ENCODE results near the gene GP2.
"Not testable (repeated sequence)": the region's sequence is repeated elsewhere in the genome, so short reads cannot be mapped to it uniquely, and the experiment has no call there.

GP2 gene

DNA sequence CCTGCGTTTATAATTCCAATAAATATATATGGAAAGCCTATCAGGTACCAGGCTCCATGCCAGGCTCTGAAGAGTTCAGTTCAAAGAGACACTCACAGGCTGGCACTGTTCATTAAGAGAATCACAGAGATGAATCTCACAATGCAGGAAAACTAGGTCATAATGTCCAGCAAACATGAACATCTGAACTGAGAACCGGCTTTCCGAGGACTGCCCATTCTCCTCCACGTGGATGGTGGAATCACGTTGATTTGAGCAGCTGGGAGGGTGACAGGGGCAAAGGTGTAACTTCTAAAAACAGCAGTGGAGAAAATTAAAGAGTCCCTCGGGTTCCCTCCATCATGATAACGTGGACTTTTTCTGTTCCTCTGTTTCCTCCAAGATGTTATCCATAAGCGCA, 10.2 kb downstream of the GP2 start:
- H3K27ac ChIP-seq (ENCODE audit: low read depth, low read length, severe bottlenecking): no peak overlapping the region
- no peaks in the 10 kb centered on the region for H3K9me3 ChIP-seq (ENCODE audit: control insufficient read depth, low read length)
- WGBS, 2 experiments (ENCODE audit: insufficient coverage in 2 of 2): 80% methylated on average over 6 to 7 of the region's 8 CpGs

DNA sequence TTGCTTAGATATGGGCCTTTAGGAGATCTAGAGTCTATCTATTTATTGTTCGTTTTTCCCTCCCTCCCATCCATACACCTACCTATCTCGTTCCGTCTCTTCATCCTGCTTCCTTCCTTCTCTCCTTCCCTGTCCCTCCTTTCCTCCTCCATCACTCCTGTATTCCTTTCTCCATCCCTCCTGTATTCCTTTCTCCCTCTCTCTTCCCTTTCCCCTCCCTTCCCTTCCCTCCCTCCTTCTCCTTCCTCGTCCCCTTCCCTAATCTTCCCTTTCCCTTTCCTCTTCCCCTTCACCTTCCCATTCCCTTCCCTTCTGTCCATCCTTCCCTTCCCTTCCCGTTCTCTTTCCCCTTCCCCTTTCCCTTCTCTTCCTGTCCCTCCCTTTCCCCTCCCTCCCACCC, 10.6 kb downstream of the GP2 start:
- no peak overlapping the region for H3K27ac ChIP-seq (ENCODE audit: low read depth, low read length, severe bottlenecking)
- H3K9me3 ChIP-seq (ENCODE audit: control insufficient read depth, low read length): no peaks in the 10 kb centered on the region
- H3K4me1 ChIP-seq (ENCODE audit: control insufficient read depth, insufficient read depth, low read length, poor library complexity, severe bottlenecking): no peaks in the 10 kb centered on the region
- 81 to 86% methylated on average over 4 of the region's 5 CpGs for WGBS, 2 experiments (ENCODE audit: insufficient coverage in 2 of 2)
- H3K36me3 ChIP-seq (ENCODE audit: control insufficient read depth, insufficient read depth, low read length): no peaks in the 10 kb centered on the region
- H3K4me3 ChIP-seq (ENCODE audit: extremely low read depth, insufficient read depth, low read length, poor library complexity, severe bottlenecking): no peak overlapping the region

More for the DNA sequence above, 10.2 kb downstream of the GP2 start:
- Histone ChIP-seq H3K4me3 (ENCODE audit: extremely low read depth, insufficient read depth, low read length, poor library complexity, severe bottlenecking) (no peak overlapping the region), H3K4me1 (ENCODE audit: control insufficient read depth, insufficient read depth, low read length, poor library complexity, severe bottlenecking) (no peaks in the 10 kb centered on the region), H3K36me3 (ENCODE audit: control insufficient read depth, insufficient read depth, low read length) (no peaks in the 10 kb centered on the region)

DNA sequence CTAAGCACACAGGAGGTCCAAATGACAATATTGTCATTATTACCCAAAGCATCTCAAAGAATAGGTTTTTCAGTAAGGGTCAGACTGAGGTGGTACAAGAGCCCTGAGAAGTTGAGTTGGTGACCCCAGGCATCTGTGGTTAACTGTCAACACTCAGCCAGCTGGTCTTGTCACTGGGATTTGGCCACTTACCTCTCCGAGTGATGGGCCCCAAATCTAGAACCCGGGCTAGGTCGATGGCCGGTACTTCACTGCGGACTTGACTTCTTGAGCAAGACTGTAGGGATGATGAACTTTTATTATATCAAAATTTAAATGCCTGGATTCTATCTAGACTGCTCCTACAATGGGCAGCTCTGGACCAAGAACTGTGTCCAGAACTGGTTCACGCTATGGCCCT, 11.5 kb downstream of the GP2 start:
- H3K9me3 ChIP-seq (ENCODE audit: control insufficient read depth, low read length): no peaks in the 10 kb centered on the region
- 90 to 100% methylated on average over 2 of the region's 6 CpGs for WGBS, 2 experiments (ENCODE audit: insufficient coverage in 2 of 2)
- no peaks in the 10 kb centered on the region for H3K36me3 ChIP-seq (ENCODE audit: control insufficient read depth, insufficient read depth, low read length)
- no peak overlapping the region for H3K27ac ChIP-seq (ENCODE audit: low read depth, low read length, severe bottlenecking)
- H3K4me1 ChIP-seq (ENCODE audit: control insufficient read depth, insufficient read depth, low read length, poor library complexity, severe bottlenecking): no peaks in the 10 kb centered on the region
- no peak overlapping the region for H3K4me3 ChIP-seq (ENCODE audit: extremely low read depth, insufficient read depth, low read length, poor library complexity, severe bottlenecking)

DNA sequence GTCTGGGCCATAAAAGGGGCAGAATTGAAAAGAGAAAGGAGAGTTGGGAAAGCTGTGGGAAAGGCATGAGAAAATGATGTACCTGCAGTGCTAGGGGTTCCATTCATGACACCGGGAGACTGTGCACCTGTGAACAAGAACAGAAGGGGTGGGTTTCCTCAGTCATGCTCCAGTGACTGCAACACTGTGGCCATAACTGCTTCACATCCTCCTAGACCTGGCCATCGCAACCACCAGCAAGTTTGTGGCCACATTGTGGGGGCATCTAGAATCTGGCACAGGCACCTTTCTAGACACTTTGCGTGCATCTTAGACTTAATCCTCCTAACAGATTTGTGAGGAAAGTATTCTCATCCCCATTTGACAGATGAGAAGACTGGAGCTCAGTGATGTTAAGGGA, 12.7 kb downstream of the GP2 start:
- 70 to 74% methylated on average over 2 to 3 of the region's 3 CpGs for WGBS, 2 experiments (ENCODE audit: insufficient coverage in 2 of 2)
- Histone ChIP-seq H3K9me3 (ENCODE audit: control insufficient read depth, low read length) (no peaks in the 10 kb centered on the region), H3K27ac (ENCODE audit: low read depth, low read length, severe bottlenecking) (no peak overlapping the region)

DNA sequence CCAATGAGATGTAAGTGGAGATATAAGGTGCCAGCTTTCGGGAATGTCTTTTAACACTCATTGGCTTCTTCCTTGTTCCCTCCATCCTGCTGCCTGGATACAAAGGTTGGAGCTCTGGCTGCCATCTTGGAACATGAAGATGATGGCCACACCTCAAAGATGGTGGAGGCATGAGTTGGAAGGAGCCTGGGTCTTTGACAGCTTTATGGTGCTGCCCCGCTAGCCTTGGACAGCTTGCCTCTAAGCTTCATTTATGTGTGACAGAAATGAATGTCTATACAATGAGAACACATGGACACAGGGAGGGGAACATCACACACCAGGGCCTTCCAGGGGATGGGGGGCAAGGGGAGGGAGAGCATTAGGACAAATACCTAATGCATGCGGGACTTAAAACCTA, 13.6 kb downstream of the GP2 start:
- WGBS, 2 experiments (ENCODE audit: insufficient coverage in 2 of 2): no CpG with 5 or more reads among the region's 3 CpGs
- no peaks in the 10 kb centered on the region for H3K9me3 ChIP-seq (ENCODE audit: control insufficient read depth, low read length)
- no peak overlapping the region for H3K27ac ChIP-seq (ENCODE audit: low read depth, low read length, severe bottlenecking)
- no peaks in the 10 kb centered on the region for H3K36me3 ChIP-seq (ENCODE audit: control insufficient read depth, insufficient read depth, low read length)
- H3K4me3 ChIP-seq (ENCODE audit: extremely low read depth, insufficient read depth, low read length, poor library complexity, severe bottlenecking): no peak overlapping the region
- no peaks in the 10 kb centered on the region for H3K4me1 ChIP-seq (ENCODE audit: control insufficient read depth, insufficient read depth, low read length, poor library complexity, severe bottlenecking)

More for the DNA sequence above, 12.7 kb downstream of the GP2 start:
- H3K4me1 ChIP-seq (ENCODE audit: control insufficient read depth, insufficient read depth, low read length, poor library complexity, severe bottlenecking): no peaks in the 10 kb centered on the region
- no peaks in the 10 kb centered on the region for H3K36me3 ChIP-seq (ENCODE audit: control insufficient read depth, insufficient read depth, low read length)
- no peak overlapping the region for H3K4me3 ChIP-seq (ENCODE audit: extremely low read depth, insufficient read depth, low read length, poor library complexity, severe bottlenecking)

DNA sequence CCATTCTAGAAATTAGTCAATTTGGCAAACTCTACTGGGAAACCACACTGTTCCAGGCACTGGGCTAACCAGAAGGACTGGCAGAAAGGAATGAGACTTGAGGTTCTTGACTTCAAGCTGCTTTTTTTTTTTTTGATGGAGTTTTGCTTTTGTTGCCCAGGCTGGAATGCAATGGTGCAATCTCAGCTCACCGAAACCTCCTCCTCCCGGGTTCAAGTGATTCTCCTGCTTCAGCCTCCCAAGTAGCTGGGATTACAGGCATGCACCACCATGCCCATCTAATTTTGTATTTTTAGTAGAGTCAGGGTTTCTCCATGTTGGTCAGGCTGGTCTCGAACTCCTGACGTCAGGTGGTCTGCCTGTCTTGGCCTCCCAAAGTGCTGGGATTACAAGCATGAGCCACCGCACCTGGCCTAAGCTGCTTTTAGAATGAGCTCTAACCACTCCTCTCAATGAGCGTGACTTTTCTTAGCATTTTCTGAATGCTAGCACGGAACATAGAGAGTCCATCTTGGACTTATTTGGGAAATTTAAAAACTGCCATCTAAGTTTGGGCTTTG, 14.7 kb downstream of the GP2 start:
- not testable (repeated sequence) for H3K4me3 ChIP-seq (ENCODE audit: extremely low read depth, insufficient read depth, low read length, poor library complexity, severe bottlenecking); H3K9me3 ChIP-seq (ENCODE audit: control insufficient read depth, low read length); H3K27ac ChIP-seq (ENCODE audit: low read depth, low read length, severe bottlenecking); H3K36me3 ChIP-seq (ENCODE audit: control insufficient read depth, insufficient read depth, low read length); H3K4me1 ChIP-seq (ENCODE audit: control insufficient read depth, insufficient read depth, low read length, poor library complexity, severe bottlenecking)
- 90% methylated on average over 6 of the region's 7 CpGs for WGBS, 2 experiments (ENCODE audit: insufficient coverage in 2 of 2)

DNA sequence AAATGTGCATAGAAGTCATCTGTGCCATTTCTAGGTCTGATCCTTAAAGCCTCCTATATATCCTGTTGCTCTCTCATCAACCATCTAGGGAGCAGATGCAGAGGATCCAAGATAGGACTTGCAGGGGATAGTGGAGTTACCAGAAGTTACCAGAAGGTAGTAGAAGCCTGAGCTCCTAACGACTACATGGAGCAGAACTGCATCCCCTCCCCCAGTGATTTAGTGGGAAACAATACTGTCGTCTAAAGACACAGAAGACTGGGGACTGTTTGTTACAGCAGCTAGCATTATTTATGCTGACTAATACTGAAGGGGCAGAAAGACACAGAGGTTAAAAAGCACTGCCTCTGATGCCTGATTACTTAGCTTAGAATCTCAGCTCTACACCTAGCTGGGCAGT, 15.8 kb downstream of the GP2 start:
- H3K4me3 ChIP-seq (ENCODE audit: extremely low read depth, insufficient read depth, low read length, poor library complexity, severe bottlenecking): no peak overlapping the region
- no peaks in the 10 kb centered on the region for H3K36me3 ChIP-seq (ENCODE audit: control insufficient read depth, insufficient read depth, low read length)
- H3K27ac ChIP-seq (ENCODE audit: low read depth, low read length, severe bottlenecking): no peak overlapping the region
- H3K9me3 ChIP-seq (ENCODE audit: control insufficient read depth, low read length): no peaks in the 10 kb centered on the region
- no peaks in the 10 kb centered on the region for H3K4me1 ChIP-seq (ENCODE audit: control insufficient read depth, insufficient read depth, low read length, poor library complexity, severe bottlenecking)
- 86% methylated on average over 1 of the region's 2 CpGs; no CpG with 5 or more reads in 1 of the 2 experiments for WGBS, 2 experiments (ENCODE audit: insufficient coverage in 2 of 2)

DNA sequence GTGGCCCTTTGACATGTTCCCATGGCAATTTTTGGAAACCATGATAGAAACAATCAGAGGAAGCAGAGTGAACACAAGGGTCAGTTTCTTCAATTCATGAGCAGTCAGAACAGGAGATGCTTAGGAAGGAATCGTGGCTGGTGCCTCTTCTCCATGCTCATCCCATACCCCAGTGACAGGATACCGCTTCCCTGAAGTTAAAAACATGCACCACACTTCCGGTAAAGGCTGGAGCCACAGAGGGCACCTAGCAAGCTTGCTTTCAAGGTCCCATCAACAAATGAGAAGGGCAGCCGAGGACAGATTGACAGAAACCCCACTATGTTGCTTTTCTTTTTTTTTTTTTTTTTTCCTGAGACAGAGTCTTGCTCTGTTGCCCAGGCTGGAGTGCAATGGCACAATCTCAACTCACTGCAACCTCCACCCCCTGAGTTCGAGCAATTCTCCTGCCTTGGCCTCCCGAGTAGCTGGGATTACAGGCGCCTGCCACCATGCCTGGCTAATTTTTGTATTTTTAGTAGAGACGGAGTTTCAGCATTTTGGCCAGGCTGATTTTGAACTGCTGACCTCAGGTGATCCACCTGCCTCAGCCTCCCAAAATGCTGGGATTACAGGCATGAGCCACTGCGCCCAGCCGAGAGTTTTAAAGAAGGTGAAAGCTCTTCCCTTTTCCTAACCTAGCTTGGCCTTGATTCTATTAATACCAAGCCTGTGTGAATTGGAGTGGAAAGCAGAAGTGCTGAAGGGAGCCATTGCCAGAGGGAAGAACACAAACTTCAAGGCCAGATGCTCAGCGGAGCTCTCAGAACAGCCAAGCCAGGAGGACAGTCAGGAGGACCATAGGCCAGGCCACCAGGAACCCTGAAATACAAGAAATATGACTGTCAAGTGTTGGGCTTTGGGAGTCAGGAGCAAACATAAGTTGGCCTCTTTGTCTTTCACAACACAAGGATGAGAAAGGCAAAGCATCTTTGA, 16.6 kb downstream of the GP2 start:
- Histone ChIP-seq H3K36me3 (ENCODE audit: control insufficient read depth, insufficient read depth, low read length) (no peaks in the 10 kb centered on the region), H3K4me1 (ENCODE audit: control insufficient read depth, insufficient read depth, low read length, poor library complexity, severe bottlenecking) (no peaks in the 10 kb centered on the region), H3K27ac (ENCODE audit: low read depth, low read length, severe bottlenecking) (no peak overlapping the region), H3K9me3 (ENCODE audit: control insufficient read depth, low read length) (no peaks in the 10 kb centered on the region), H3K4me3 (ENCODE audit: extremely low read depth, insufficient read depth, low read length, poor library complexity, severe bottlenecking) (no peak overlapping the region)
- 81 to 91% methylated on average over 5 to 6 of the region's 11 CpGs for WGBS, 2 experiments (ENCODE audit: insufficient coverage in 2 of 2)

DNA sequence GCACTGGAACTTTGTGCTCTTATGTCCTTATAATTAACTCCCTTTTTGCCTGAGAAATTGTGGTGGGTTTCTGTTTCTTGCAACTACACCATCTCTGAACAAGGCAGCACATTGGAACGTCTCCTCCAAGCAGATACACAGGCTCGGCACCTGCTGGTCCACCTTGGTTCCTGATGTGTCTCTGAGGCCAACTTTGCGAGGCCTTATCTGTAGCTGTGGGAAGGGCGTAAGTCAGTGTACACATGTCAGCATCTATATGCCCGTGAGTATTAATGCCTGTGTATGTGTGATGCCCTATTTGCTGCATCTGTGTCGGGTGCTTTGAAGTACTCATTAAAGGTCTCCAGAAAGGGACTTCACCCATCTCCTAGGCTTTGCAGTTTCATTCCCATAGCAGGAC, 17.5 kb downstream of the GP2 start:
- no peaks in the 10 kb centered on the region for H3K36me3 ChIP-seq (ENCODE audit: control insufficient read depth, insufficient read depth, low read length)
- H3K4me1 ChIP-seq (ENCODE audit: control insufficient read depth, insufficient read depth, low read length, poor library complexity, severe bottlenecking): no peaks in the 10 kb centered on the region
- no peaks in the 10 kb centered on the region for H3K9me3 ChIP-seq (ENCODE audit: control insufficient read depth, low read length)
- H3K27ac ChIP-seq (ENCODE audit: low read depth, low read length, severe bottlenecking): no peak overlapping the region
- no peak overlapping the region for H3K4me3 ChIP-seq (ENCODE audit: extremely low read depth, insufficient read depth, low read length, poor library complexity, severe bottlenecking)
- WGBS, 2 experiments (ENCODE audit: insufficient coverage in 2 of 2): 92 to 100% methylated on average over 2 to 4 of the region's 6 CpGs

DNA sequence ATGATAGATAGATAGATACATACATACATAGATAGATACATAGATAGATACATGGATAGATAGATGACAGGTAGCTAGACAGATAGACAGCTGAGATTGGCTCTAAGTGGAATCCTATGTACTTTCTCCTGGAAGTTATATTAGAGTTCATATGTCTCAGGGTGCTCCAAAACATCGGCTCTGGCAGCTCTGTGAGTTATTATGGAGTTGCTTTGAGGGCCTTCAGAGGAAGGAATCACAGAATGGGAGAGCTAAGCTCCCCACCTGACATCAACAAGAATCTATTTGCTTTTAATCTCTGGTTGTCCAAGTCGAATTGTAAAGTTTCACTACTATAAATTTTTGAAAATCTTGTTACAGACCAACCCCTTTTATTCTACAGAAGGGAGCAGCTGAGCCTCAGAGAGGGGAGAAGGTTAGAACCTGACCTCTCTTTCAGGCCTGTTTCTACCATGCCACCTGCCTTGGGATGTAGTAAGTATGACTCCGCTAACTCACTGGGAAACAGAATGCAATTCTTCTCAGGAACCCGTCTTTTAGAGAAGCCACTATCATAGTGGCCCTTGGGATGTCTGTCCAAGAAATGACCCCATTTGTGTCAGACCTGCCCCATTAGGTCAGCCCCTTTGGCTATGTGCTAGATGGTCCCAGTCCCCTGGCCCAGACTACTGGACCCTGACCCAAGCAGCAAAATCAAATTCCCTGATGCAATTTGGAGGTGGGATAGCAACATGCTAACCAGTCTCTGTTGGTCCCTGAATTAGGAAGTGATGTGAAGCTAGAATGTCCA, 18.3 kb downstream of the GP2 start:
- no peak overlapping the region for H3K27ac ChIP-seq (ENCODE audit: low read depth, low read length, severe bottlenecking)
- no peaks in the 10 kb centered on the region for H3K4me1 ChIP-seq (ENCODE audit: control insufficient read depth, insufficient read depth, low read length, poor library complexity, severe bottlenecking)
- H3K4me3 ChIP-seq (ENCODE audit: extremely low read depth, insufficient read depth, low read length, poor library complexity, severe bottlenecking): no peak overlapping the region
- 78 to 90% methylated on average over 2 to 3 of the region's 4 CpGs for WGBS, 2 experiments (ENCODE audit: insufficient coverage in 2 of 2)
- no peaks in the 10 kb centered on the region for H3K36me3 ChIP-seq (ENCODE audit: control insufficient read depth, insufficient read depth, low read length)
- H3K9me3 ChIP-seq (ENCODE audit: control insufficient read depth, low read length): no peaks in the 10 kb centered on the region
